Chondrocyte (in vitro differentiated cells): ENCODE data around the gene CTDSP2. TPM values are rescaled to one million over a fixed set of nuclear protein-coding genes. Genes with fewer than 3 reads are reported as not detected.

Source experiments
- DNase-seq: peaks from one replicate; pipeline ENCODE4 v3.0.0; 2021; ENCODE audit warnings: mixed read lengths, low spot score
- H3K27ac Mint-ChIP-seq: one replicate; pipeline ENCODE4 v1.8.0; 2021; ENCODE audit warnings: mild to moderate bottlenecking, moderate library complexity, mixed read lengths; ENCODE audit not compliant: unreplicated experiment
- H3K27me3 Mint-ChIP-seq: 2 replicates; pipeline ENCODE4 v1.8.0; 2021; ENCODE audit warnings: low read depth, mixed read lengths
- H3K36me3 Mint-ChIP-seq: 2 replicates; pipeline ENCODE4 v1.8.0; 2021; ENCODE audit warnings: low read depth, mixed read lengths
- H3K4me1 Mint-ChIP-seq: 2 replicates; pipeline ENCODE4 v1.8.0; 2021; ENCODE audit warnings: low read depth, mild to moderate bottlenecking, mixed read lengths
- H3K4me3 Mint-ChIP-seq: one replicate; pipeline ENCODE4 v1.8.0; 2021; ENCODE audit warnings: mild to moderate bottlenecking, moderate library complexity, mixed read lengths; ENCODE audit not compliant: unreplicated experiment
- H3K9me3 Mint-ChIP-seq: 2 replicates; pipeline ENCODE4 v1.8.0; 2021; ENCODE audit warnings: low read depth, mixed read lengths
- total RNA-seq: library from RNA; stranded (reverse); gene quantifications from 3 replicates; pipeline ENCODE4 v1.2.1, GENCODE V29; 2021
- TF ChIP-seq, protein P1 (sequence below): fragments of 200-600 bp; sonication (generic); IDR thresholded peaks from 2 replicates; pipeline ENCODE4 v1.5.0; 2021; ENCODE audit warnings: antibody characterized with exemption, mild to moderate bottlenecking, moderate library complexity

The CTDSP2 gene
- total RNA-seq, 1 donor from 2014 or later = 113 TPM

DNA sequence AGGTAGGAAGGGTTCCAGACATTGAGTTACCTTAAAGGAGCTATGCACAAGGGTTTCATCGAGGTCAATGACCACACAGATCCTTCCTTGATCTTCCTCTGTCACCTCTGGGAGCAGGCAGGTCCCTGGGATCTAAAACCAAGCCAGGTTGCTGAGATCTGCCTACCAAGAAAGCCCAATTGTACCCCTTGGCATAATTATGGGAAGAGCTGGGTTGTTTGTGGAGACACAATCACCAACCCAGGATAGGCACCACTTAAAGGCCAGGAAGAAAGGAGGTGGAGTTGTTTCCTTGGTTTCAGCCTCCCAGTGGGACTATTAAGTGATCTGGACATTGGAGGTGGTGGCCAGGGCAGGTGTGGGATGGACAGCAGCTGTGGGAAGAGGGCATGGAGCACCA lies 19.6 kb downstream of the CTDSP2 start:
- peaks cover 36% of the 10 kb centered on the region for H3K36me3 Mint-ChIP-seq
- no peak overlapping the region for H3K27ac Mint-ChIP-seq
- no peaks in the 10 kb centered on the region for H3K9me3 Mint-ChIP-seq
- H3K27me3 Mint-ChIP-seq = no peaks in the 10 kb centered on the region
- TF ChIP-seq, protein P1, sequence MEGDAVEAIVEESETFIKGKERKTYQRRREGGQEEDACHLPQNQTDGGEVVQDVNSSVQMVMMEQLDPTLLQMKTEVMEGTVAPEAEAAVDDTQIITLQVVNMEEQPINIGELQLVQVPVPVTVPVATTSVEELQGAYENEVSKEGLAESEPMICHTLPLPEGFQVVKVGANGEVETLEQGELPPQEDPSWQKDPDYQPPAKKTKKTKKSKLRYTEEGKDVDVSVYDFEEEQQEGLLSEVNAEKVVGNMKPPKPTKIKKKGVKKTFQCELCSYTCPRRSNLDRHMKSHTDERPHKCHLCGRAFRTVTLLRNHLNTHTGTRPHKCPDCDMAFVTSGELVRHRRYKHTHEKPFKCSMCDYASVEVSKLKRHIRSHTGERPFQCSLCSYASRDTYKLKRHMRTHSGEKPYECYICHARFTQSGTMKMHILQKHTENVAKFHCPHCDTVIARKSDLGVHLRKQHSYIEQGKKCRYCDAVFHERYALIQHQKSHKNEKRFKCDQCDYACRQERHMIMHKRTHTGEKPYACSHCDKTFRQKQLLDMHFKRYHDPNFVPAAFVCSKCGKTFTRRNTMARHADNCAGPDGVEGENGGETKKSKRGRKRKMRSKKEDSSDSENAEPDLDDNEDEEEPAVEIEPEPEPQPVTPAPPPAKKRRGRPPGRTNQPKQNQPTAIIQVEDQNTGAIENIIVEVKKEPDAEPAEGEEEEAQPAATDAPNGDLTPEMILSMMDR = no peak
- no peak for DNase-seq
- peaks cover 24% of the 10 kb centered on the region for H3K4me1 Mint-ChIP-seq
- no peak overlapping the region for H3K4me3 Mint-ChIP-seq

DNA sequence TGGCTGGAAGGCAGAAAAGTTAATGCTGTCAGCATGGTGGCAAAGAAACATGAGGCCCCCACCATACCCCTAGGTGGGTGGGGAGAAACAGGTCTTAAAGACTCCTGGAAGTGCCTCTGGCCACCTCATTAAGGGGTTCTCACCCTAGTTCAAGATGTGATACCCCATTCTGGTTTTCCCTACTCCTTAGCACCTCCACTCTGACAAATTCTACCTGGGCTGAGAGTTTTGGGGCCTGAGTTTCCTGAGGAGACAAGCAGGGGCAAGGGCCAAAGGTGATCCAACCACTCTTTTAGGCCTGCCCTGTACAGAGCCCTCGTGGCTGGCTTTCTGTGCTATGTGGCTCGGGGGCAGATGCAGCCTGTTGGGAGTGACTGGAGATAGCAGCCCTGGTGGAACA lies 20.1 kb downstream of the CTDSP2 start:
- DNase-seq = no peak
- TF ChIP-seq, protein P1 = no peak
- H3K4me1 Mint-ChIP-seq = peaks cover 18% of the 10 kb centered on the region
- no peaks in the 10 kb centered on the region for H3K27me3 Mint-ChIP-seq
- no peak overlapping the region for H3K4me3 Mint-ChIP-seq
- no peaks in the 10 kb centered on the region for H3K9me3 Mint-ChIP-seq
- H3K27ac Mint-ChIP-seq = no peak overlapping the region
- H3K36me3 Mint-ChIP-seq = peaks cover 36% of the 10 kb centered on the region

DNA sequence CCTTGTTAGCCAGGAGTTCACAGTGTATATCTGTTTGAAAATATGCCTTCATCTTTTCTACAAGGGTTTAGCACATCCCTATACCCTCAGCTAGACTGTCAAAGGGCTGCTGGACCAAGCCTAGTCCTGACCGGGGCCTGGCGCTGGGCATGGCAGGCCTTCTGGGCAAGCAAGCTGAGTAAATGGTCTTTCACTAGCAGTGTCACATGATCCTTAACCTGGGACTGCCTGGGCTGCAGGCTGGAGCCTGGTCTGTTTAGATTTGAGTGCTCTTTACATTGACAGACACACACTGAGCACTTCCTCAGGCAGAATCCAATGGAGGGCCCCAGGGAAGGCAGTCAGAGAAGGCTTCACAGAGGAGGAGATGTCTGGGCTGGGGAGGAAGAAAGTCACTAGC lies 21.1 kb downstream of the CTDSP2 start:
- peaks cover 42% of the 10 kb centered on the region for H3K36me3 Mint-ChIP-seq
- H3K4me3 Mint-ChIP-seq = no peak overlapping the region
- no peaks in the 10 kb centered on the region for H3K27me3 Mint-ChIP-seq
- peaks cover 13% of the 10 kb centered on the region for H3K4me1 Mint-ChIP-seq
- DNase-seq = no peak
- H3K9me3 Mint-ChIP-seq = no peaks in the 10 kb centered on the region
- no peak overlapping the region for H3K27ac Mint-ChIP-seq
- TF ChIP-seq, protein P1 = no peak

DNA sequence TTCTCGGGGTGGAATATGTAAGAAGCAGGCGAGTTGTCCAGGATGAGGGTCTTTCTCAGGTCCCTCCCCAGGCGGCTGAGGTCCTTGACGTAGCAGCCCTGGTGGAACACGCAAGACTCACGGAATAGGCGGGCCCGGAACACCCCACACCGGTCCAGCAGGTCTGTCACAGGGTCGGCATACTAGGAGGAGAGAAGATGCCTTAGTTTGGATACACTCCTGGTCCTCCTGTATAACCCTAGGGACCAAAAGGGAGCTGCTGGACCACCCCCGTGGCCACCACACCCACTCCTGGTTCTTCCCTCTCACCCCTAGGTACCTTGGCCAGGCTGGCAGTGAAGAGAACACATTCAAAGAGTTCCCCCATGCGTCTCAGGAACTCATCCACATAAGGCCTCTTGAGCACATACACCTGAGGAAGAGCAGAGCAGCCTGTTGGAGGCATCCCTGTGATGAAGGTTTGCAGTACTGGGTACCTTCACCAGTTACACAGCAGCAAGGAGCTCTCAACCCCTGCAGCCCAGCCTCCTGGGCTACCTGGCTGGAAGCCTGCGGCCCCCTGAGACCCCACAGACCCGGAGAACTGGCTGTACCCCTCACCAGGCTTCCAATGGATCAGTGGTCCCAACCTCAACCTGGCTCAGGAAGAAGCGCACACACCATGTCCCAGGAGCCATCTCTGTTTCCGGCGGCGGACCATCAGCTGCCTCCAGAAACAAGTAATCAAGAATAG lies 22.5 kb downstream of the CTDSP2 start:
- Mint-ChIP-seq H3K4me1 (peaks cover 2% of the 10 kb centered on the region), H3K27ac (no peak overlapping the region), H3K4me3 (no peak overlapping the region), H3K27me3 (no peaks in the 10 kb centered on the region), H3K9me3 (no peaks in the 10 kb centered on the region), H3K36me3 (peaks cover 42% of the 10 kb centered on the region)
- peak; percentile 70 for DNase-seq
- TF ChIP-seq, protein P1 = no peak

DNA sequence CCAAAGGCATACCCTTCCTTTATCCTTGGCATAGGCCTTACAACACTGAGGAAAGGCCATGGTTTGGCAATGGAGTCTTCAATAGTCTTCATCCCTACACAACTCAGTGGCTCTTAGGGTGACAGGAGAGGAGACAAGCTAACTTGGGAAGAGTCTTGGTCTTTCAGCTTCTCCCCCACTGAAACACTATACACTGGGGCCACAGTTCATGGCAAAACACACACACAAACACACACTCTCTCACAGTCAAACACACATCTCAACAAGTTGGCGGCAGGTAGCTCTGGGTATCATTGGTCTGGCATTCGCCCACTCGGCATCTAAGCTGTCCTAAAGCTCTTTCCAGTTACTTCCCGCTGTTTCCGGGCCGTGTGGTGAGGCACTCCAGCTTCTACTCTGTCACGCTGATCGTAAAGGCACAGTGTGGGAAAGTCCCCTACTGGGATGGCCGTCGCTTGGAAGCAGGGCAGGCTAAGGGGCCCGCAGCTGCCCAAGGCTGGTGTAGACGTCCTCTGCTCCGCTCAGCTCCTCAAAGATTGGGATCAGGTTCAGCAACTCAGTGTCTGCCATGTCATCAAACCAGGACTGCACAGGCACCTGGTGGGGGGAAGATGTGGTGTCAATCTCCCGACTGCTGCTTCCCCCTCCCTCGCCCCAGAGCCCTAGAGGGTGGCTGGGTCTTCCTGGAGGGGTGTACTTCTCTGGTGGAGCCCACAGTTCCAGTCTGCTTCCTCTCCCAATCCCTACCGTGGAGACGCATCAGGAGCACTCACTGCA lies 23.2 kb downstream of the CTDSP2 start:
- no peaks in the 10 kb centered on the region for H3K27me3 Mint-ChIP-seq
- H3K9me3 Mint-ChIP-seq = no peaks in the 10 kb centered on the region
- H3K4me3 Mint-ChIP-seq = no peak overlapping the region
- peak; percentile 83 for DNase-seq
- H3K27ac Mint-ChIP-seq = no peak overlapping the region
- peaks cover 43% of the 10 kb centered on the region for H3K36me3 Mint-ChIP-seq
- H3K4me1 Mint-ChIP-seq = peaks cover 3% of the 10 kb centered on the region
- TF ChIP-seq, protein P1 = no peak
